Effector CD8-positive, alpha-beta T cell (primary cell): ENCODE results near the gene RALGPS1.
A peak's percentile ranks its signal among the peaks of the same experiment; 100 is the strongest.

Experiments used
- DNase-seq: peaks from one replicate; lab custom pipeline; 2025; lab: John Stamatoyannopoulos, UW

The RALGPS1 gene

GRCh38 chr9:127224178-127224882, 309.7 kb downstream of the RALGPS1 start:
- peak; percentile 81 for DNase-seq

GRCh38 chr9:127224883-127225739, 310.5 kb downstream of the RALGPS1 start:
- DNase-seq = peak; percentile 83

GRCh38 chr9:127225801-127226625, 311.4 kb downstream of the RALGPS1 start:
- no peak for DNase-seq

- DNase-seq = no peak
These were observed 315.3 kb downstream of the RALGPS1 start for GRCh38 chr9:127229691-127230417.

- no peak for DNase-seq
These were observed 317.1 kb downstream of the RALGPS1 start for GRCh38 chr9:127231666-127232065.

GRCh38 chr9:127232833-127233549, 318.4 kb downstream of the RALGPS1 start:
- no peak for DNase-seq

- no peak for DNase-seq
These were observed 319.0 kb downstream of the RALGPS1 start for GRCh38 chr9:127233550-127233949.

GRCh38 chr9:127233989-127234388, 319.4 kb downstream of the RALGPS1 start:
- DNase-seq = no peak

- DNase-seq = no peak
These were observed 323.2 kb downstream of the RALGPS1 start for GRCh38 chr9:127237801-127238200.

- DNase-seq = no peak
These were observed 326.8 kb downstream of the RALGPS1 start for GRCh38 chr9:127241354-127241753.

- DNase-seq = peak; percentile 92
These were observed 330.3 kb downstream of the RALGPS1 start for GRCh38 chr9:127244609-127245601.

- DNase-seq = no peak
These were observed 331.1 kb downstream of the RALGPS1 start for GRCh38 chr9:127245637-127246164.

- DNase-seq = no peak
These were observed 333.7 kb downstream of the RALGPS1 start for GRCh38 chr9:127248241-127248640.

GRCh38 chr9:127249877-127250276, 335.3 kb downstream of the RALGPS1 start:
- no peak for DNase-seq

- no peak for DNase-seq
These were observed 336.4 kb downstream of the RALGPS1 start for GRCh38 chr9:127250896-127251391.

- no peak for DNase-seq
These were observed 338.1 kb downstream of the RALGPS1 start for GRCh38 chr9:127252410-127253318.

GRCh38 chr9:127253446-127253845, 338.9 kb downstream of the RALGPS1 start:
- DNase-seq = no peak

- DNase-seq = no peak
These were observed 341.1 kb downstream of the RALGPS1 start for GRCh38 chr9:127255692-127256091.
